Suprapubic skin (tissue), 3 donors: Measurements from ENCODE around the gene P2RX2.

Source experiments
- CTCF ChIP-seq, 2 donors: fragments of 200-600 bp in 1 of 2; fragments of 450-650 bp in 1 of 2; sonication (generic) in 1 of 2; IDR thresholded peaks; one replicate each; pipeline ENCODE4 v1.5.1; 2016 to 2019; ENCODE audit warnings: antibody characterized with exemption in 2 of 2, mild to moderate bottlenecking in 1 of 2, moderate library complexity in 1 of 2
- EP300 ChIP-seq: sonication (generic); formaldehyde crosslinking; IDR thresholded peaks from one replicate; pipeline ENCODE4 v1.6.1; 2017; ENCODE audit warnings: antibody characterized with exemption
- POLR2A ChIP-seq, 2 donors: fragments of 450-650 bp; IDR thresholded peaks; one replicate each; pipeline ENCODE4 v1.6.1; 2017; ENCODE audit warnings: antibody characterized with exemption in 2 of 2, mild to moderate bottlenecking in 2 of 2, moderate library complexity in 2 of 2

- TF ChIP-seq EP300 (no peak), CTCF (IDR thresholded peaks at IDR 0.05) (no peak), POLR2A (IDR thresholded peaks at IDR 0.05) (no peak)
Observed at GRCh38 chr12:132633901-132634300, 15.3 kb downstream of the P2RX2 start.
